GM12892 (cell line): ENCODE measurements around the gene WWP2.

Experiments
- POLR2A ChIP-seq: IDR thresholded peaks from 2 replicates; pipeline ENCODE4 v1.6.1; 2011; ENCODE audit warnings: low read depth, low read length, control low read depth
- POLR2AphosphoS5 ChIP-seq: IDR thresholded peaks from 2 replicates; pipeline ENCODE4 v1.6.1; 2011; ENCODE audit warnings: low read depth, low read length, control low read depth

- no peak for TF ChIP-seq POLR2A
- TF ChIP-seq POLR2AphosphoS5, result no peak
Measured at GRCh38 chr16:69885722-69886121, 123.6 kb downstream of the WWP2 start.
